Left ventricle myocardium inferior (tissue), 1 donor: ENCODE measurements around the gene PTCH1. TPM values are rescaled to one million over a fixed set of nuclear protein-coding genes. Genes with fewer than 3 reads are reported as not detected.

Source experiments
- DNase-seq: peaks from one replicate; pipeline ENCODE4 v3.0.0-alpha.2; 2020
- H3K27ac ChIP-seq: fragments of 200-600 bp; replicated peaks from 2 replicates; pipeline ENCODE4 v1.8.0; 2021
- H3K27me3 ChIP-seq: fragments of 200-600 bp; 2 replicates; pipeline ENCODE4 v1.8.0; 2021; ENCODE audit warnings: low read depth
- H3K36me3 ChIP-seq: fragments of 200-600 bp; 2 replicates; pipeline ENCODE4 v1.8.0; 2021
- H3K4me1 ChIP-seq: fragments of 200-600 bp; 2 replicates; pipeline ENCODE4 v1.8.0; 2021
- H3K4me3 ChIP-seq: fragments of 200-600 bp; 2 replicates; pipeline ENCODE4 v1.8.0; 2021; ENCODE audit warnings: mild to moderate bottlenecking, moderate library complexity
- H3K9me3 ChIP-seq: fragments of 200-600 bp; replicated peaks from 2 replicates; pipeline ENCODE4 v1.8.0; 2021
- intact Hi-C: fragments of 100-400 bp; cut with micrococcal nuclease; formaldehyde crosslinking; loops from one replicate; pipeline ENCODE4 v1.11.0; 2022
- total RNA-seq: library from RNA; stranded (reverse); fragmentation: NEBNext Ultra II Directional; extraction: Animal tissue kit (Norgen Biotek cat#: 25700); gene quantifications from one replicate; pipeline ENCODE4 v1.2.1, GENCODE V29; 2021
- TF ChIP-seq, protein P1 (sequence below): fragments of 200-600 bp; IDR thresholded peaks from 2 replicates; pipeline ENCODE4 v1.8.0; 2021; ENCODE audit warnings: antibody characterized with exemption, mild to moderate bottlenecking, borderline replicate concordance
- donor health status: DM: no; HTN: yes; CAD: no; lungs with severe emphysema.

PTCH1 gene
- total RNA-seq, 1 donor from 2014 or later = 6.6 TPM

DNA sequence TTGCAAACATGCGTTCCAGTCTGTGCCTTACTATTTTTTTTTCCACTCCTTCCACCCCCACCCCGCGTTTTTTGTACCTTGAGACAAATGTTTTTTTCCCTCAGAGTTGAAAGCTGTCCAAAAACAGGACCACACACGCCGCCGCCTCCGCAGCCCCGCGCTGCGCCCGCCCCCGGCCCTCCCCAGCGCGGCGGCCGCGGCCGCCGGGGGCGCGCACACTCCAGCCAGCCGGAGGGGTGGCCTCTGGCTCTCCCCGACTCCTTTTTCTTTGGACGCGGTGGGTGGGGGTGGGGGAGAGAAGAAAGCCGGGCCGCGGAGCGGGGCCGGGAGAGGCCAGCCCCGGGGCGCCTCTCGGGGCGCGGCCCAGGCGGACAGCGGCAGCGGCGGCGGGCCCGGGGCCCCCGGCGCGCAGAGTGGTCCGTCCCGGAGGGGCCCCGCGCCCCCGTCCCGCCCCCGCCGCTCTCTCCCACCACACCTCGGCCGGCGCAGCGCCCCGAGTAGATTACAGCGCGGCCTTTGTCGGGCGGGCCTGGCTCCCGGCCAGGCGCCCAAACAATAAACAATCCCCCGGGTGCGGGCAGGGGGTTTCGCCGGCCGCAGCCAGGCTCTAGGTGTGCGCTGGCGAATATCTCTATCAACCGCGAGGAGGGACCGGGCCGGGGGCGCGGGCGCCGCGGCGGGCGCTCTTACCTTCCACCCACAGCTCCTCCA is 10.9 kb downstream of the PTCH1 start:
- Histone ChIP-seq H3K36me3 (no peaks in the 10 kb centered on the region), H3K27me3 (no peaks in the 10 kb centered on the region), H3K4me1 (peaks cover 77% of the 10 kb centered on the region), H3K9me3 (no peaks in the 10 kb centered on the region), H3K27ac (peak overlapping the region; percentile 99), H3K4me3 (peak overlapping the region; percentile 96)
- DNase-seq = peak; percentile 57
- intact Hi-C loops = no loop called here
- TF ChIP-seq, protein P1, sequence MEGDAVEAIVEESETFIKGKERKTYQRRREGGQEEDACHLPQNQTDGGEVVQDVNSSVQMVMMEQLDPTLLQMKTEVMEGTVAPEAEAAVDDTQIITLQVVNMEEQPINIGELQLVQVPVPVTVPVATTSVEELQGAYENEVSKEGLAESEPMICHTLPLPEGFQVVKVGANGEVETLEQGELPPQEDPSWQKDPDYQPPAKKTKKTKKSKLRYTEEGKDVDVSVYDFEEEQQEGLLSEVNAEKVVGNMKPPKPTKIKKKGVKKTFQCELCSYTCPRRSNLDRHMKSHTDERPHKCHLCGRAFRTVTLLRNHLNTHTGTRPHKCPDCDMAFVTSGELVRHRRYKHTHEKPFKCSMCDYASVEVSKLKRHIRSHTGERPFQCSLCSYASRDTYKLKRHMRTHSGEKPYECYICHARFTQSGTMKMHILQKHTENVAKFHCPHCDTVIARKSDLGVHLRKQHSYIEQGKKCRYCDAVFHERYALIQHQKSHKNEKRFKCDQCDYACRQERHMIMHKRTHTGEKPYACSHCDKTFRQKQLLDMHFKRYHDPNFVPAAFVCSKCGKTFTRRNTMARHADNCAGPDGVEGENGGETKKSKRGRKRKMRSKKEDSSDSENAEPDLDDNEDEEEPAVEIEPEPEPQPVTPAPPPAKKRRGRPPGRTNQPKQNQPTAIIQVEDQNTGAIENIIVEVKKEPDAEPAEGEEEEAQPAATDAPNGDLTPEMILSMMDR = no peak

DNA sequence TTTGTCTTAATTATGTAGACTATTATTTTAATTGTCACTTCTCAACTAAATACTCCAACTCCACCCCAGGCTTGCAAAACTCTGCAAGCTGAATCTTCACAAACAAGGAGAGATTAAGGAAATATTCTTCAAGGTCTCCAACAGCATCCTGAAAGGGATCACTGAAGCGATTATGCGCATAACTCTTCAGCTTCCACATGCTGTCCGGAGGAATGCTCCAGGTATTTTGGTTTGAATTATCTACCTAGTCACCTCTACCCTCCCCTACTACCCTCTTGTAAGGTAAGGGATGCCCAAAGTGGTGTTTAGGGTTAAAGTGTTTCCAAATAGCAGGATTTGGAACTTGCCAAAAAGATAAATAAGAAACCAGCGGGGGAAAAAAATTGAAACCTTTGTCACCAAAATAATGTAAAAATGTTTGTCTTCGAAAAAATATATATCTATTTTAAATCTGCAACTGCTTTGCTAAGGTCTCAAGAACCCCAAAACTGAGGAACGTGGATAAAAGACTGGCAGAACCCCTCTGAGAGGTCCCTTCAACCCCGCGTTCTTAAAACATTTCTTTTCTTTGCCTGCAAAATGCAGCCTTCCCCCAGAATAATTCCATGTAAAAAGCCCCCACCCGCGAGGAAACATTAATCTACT is 11.6 kb downstream of the PTCH1 start:
- Histone ChIP-seq H3K4me3 (peak overlapping the region; percentile 96), H3K27ac (peak overlapping the region; percentile 99), H3K4me1 (peaks cover 77% of the 10 kb centered on the region), H3K27me3 (no peaks in the 10 kb centered on the region), H3K9me3 (no peaks in the 10 kb centered on the region), H3K36me3 (no peaks in the 10 kb centered on the region)
- TF ChIP-seq, protein P1 = no peak
- DNase-seq = no peak
- intact Hi-C loops = no loop called here

DNA sequence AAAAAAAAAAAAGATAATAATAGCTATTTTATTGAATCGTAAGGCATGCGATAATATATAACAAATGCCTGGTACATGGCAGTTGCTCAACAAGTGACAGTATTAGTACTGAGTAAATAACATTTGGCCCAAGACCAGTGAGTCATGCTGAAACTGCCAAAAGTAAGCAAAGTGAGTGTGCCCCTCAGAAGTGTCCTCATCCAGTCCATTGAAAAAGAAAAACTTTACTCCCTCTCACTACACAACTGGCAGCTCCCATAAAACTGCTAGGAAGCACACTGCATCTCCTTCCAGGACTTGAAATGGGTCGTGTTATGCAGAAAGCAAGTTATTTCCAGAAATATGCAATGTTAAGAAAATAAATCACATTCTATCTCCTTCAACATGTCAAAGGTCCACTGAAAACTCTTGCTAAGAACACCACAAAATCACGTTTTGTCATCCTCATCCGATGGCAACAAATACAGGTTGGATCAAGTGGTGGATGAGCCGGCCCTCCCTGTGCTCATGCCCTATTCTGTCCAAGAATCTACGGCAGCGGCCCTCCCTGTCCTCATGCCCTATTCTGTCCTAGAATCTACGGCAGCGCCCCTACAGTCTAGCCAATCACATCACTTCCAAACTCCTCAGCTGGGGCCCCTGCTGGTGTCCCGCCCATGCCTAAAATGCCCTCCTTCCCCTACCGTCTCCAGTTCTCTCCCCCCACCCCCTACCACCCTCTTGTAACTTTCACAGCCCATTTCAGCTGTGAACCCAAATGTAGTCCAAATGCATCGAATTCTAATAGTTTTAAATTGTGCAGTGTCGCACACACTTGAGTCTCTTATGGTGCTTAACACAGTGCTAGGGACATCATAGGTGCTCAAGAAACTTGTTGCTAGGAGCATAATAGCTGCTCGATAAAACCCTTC is 12.5 kb downstream of the PTCH1 start:
- H3K4me3 ChIP-seq = peak overlapping the region; percentile 96
- DNase-seq = no peak
- intact Hi-C loops = no loop called here
- H3K9me3 ChIP-seq = no peaks in the 10 kb centered on the region
- H3K27ac ChIP-seq = peak overlapping the region; percentile 99
- H3K27me3 ChIP-seq = no peaks in the 10 kb centered on the region
- TF ChIP-seq, protein P1 = no peak
- H3K4me1 ChIP-seq = peaks cover 77% of the 10 kb centered on the region
- no peaks in the 10 kb centered on the region for H3K36me3 ChIP-seq

DNA sequence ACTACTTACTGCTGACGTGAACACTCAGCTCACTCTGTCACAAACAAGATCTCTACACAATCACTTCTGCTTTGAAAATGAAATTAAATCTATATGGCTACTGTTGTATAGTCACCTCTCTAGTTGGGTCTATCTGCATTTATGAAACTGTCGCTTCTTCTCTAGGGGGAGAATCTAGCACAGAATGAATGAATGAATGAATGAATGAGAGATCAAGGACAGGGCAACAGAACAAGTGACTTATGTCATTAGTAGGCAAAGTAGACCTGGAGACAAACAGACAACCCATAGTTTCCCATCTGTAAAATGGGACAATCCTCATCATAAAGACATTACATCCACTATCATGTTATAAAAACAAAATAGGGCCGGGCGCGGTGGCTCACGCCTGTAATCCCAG is 13.4 kb downstream of the PTCH1 start:
- H3K27ac ChIP-seq = peak overlapping the region; percentile 61
- TF ChIP-seq, protein P1 = no peak
- no peak for DNase-seq
- no peaks in the 10 kb centered on the region for H3K27me3 ChIP-seq
- H3K4me1 ChIP-seq = peaks cover 81% of the 10 kb centered on the region
- no peaks in the 10 kb centered on the region for H3K9me3 ChIP-seq
- intact Hi-C loops = no loop called here
- no peak overlapping the region for H3K4me3 ChIP-seq
- H3K36me3 ChIP-seq = no peaks in the 10 kb centered on the region

DNA sequence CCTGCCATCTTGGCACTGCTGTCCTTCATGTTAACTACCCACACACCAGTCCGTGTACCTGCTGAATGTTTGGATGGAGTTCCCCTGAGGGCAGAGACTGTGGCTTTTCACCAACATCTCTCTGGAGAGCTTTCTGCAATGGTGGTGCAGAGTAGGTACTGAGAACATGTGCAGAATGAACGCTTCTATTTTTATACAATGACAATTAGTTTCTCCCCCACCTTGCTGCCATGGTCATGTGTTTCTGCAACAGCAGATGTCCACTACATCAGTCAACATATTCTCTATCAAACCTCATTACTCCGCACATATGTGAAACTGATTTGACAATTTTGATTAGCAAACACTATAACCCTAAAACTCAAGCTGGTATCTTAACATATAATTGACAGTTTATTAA is 14.5 kb downstream of the PTCH1 start:
- Histone ChIP-seq H3K36me3 (no peaks in the 10 kb centered on the region), H3K27me3 (no peaks in the 10 kb centered on the region), H3K4me3 (no peak overlapping the region), H3K4me1 (peaks cover 86% of the 10 kb centered on the region), H3K27ac (peak overlapping the region; percentile 61), H3K9me3 (no peaks in the 10 kb centered on the region)
- TF ChIP-seq, protein P1 = no peak
- DNase-seq = no peak
- intact Hi-C loops = no loop called here
